Mammary epithelial cell (primary cell): ENCODE results near the gene ZKSCAN2.

ENCODE experiments used
- CTCF ChIP-seq, 2 donors: IDR thresholded peaks in 1 of 2; conservative IDR thresholded peaks in 1 of 2; 2 replicates each; pipeline ENCODE4 v1.5.1; 2011 to 2012; ENCODE audit warnings: inconsistent platforms in 2 of 2, low read length in 2 of 2, mild to moderate bottlenecking in 2 of 2, control low read depth in 1 of 2, low read depth in 1 of 2; ENCODE audit not compliant: insufficient read depth in 1 of 2; ENCODE audit errors: extremely low read depth in 1 of 2
- EZH2 ChIP-seq: IDR thresholded peaks from 2 replicates; pipeline ENCODE4 v1.6.1; 2012; ENCODE audit warnings: low read length, inconsistent platforms, borderline replicate concordance

- TF ChIP-seq CTCF (conservative IDR thresholded peaks at IDR 0.05 in 1 of 2, IDR thresholded peaks at IDR 0.05 in 1 of 2; ENCODE audit: extremely low read depth in 1 of 2, insufficient read depth in 1 of 2, low read depth in 1 of 2, low read length in 2 of 2), result no peak
- TF ChIP-seq EZH2, result no peak
Observed at GRCh38 chr16:25199457-25199856, 58.2 kb downstream of the ZKSCAN2 start.
